PC-3 (cell line): Measurements from ENCODE around the gene SYNE1. TPM values are rescaled to one million over a fixed set of nuclear protein-coding genes. Genes with fewer than 3 reads are reported as not detected.

Experiments used
- ATAC-seq: fragments of 200-7000 bp; cut with Tn5 transposase; 2 replicates; pipeline ENCODE4 v1.9.1; 2020; ENCODE audit warnings: mild to moderate bottlenecking, moderate library complexity
- BruUV-seq: library from RNA; stranded (reverse); fragments of 400-500 nt; replicated peaks from 2 replicates; lab custom pipeline; 2021; lab: Mats Ljungman, UMichigan
- CTCF ChIA-PET: fragments of 300-600 bp; sonication (Branson Sonifier 250); formaldehyde crosslinking; loops from one replicate; lab custom pipeline; 2022; ENCODE audit warnings: antibody characterized with exemption; lab: Charles Lee
- POLR2A ChIA-PET: fragments of 300-600 bp; sonication (Branson Sonifier 250); formaldehyde crosslinking; loops from one replicate; lab custom pipeline; 2022; ENCODE audit warnings: antibody characterized with exemption; ENCODE audit not compliant: unreplicated experiment; lab: Charles Lee
- DNase-seq: peaks from one replicate; pipeline ENCODE4 v3.0.0-alpha.2; 2015
- H2AFZ ChIP-seq: fragments of 300-600 bp; sonication (generic); 2 replicates; pipeline ENCODE4 v1.6.0; 2016; ENCODE audit warnings: antibody characterized with exemption, low read length
- H3F3A ChIP-seq: fragments of 300-600 bp; sonication (generic); one replicate; pipeline ENCODE4 v1.6.0; 2017; ENCODE audit warnings: antibody characterized with exemption, low read length, control low read depth, mild to moderate bottlenecking; ENCODE audit not compliant: unreplicated experiment
- H3K27ac ChIP-seq: fragments of 300-600 bp; sonication (generic); 2 replicates; pipeline ENCODE4 v1.5.1; 2016; ENCODE audit warnings: mild to moderate bottlenecking, low read length
- H3K27me3 ChIP-seq: fragments of 300-600 bp; sonication (generic); 2 replicates; pipeline ENCODE4 v1.6.1; 2016; ENCODE audit warnings: low read length, mixed read lengths
- H3K36me3 ChIP-seq: fragments of 300-600 bp; sonication (generic); 2 replicates; pipeline ENCODE4 v1.6.1; 2016; ENCODE audit warnings: low read depth, mixed run types, low read length, mixed read lengths
- H3K4me1 ChIP-seq: fragments of 300-600 bp; sonication (generic); 2 replicates; pipeline ENCODE4 v1.5.1; 2016; ENCODE audit warnings: low read length; ENCODE audit not compliant: insufficient read depth
- H3K4me2 ChIP-seq: fragments of 300-600 bp; sonication (generic); 2 replicates; pipeline ENCODE4 v1.6.0; 2016; ENCODE audit warnings: low read length
- H3K4me3 ChIP-seq: fragments of 300-600 bp; sonication (generic); 2 replicates; pipeline ENCODE4 v1.5.1; 2016; ENCODE audit warnings: mild to moderate bottlenecking, low read length, mixed read lengths
- H3K79me2 ChIP-seq: fragments of 300-600 bp; sonication (generic); 2 replicates; pipeline ENCODE4 v1.6.1; 2017; ENCODE audit warnings: low read length, mixed read lengths
- H3K9ac ChIP-seq: fragments of 300-600 bp; sonication (generic); 2 replicates; pipeline ENCODE4 v1.6.0; 2016; ENCODE audit warnings: mild to moderate bottlenecking, low read length
- H3K9me2 ChIP-seq: fragments of 300-600 bp; sonication (generic); replicated peaks from 2 replicates; pipeline ENCODE4 v1.6.1; 2016; ENCODE audit warnings: mixed run types, low read length, mixed read lengths
- H3K9me3 ChIP-seq: fragments of 300-600 bp; sonication (generic); 2 replicates; pipeline ENCODE4 v1.6.1; 2016; ENCODE audit warnings: low read length, mixed read lengths
- H4K20me1 ChIP-seq: fragments of 300-600 bp; sonication (generic); 2 replicates; pipeline ENCODE4 v1.6.1; 2016; ENCODE audit warnings: low read length, mixed read lengths
- EZH2 ChIP-seq: fragments of 300-600 bp; sonication (generic); IDR thresholded peaks from one replicate; pipeline ENCODE4 v1.6.1; 2017; ENCODE audit warnings: antibody characterized with exemption, mild to moderate bottlenecking, low read length; ENCODE audit not compliant: unreplicated experiment
- EZH2phosphoT487 ChIP-seq: fragments of 300-600 bp; sonication (generic); IDR thresholded peaks from 2 replicates; pipeline ENCODE4 v1.6.1; 2018; ENCODE audit warnings: mild to moderate bottlenecking, antibody characterized with exemption, low read length, borderline replicate concordance
- intact Hi-C: fragments of 100-400 bp; cut with micrococcal nuclease; formaldehyde crosslinking; loops from 2 replicates; pipeline ENCODE4 v1.9.0; 2023
- total RNA-seq: library from RNA; depleted of rRNA; stranded (reverse); fragments of >200 nt; gene quantifications from 2 replicates; pipeline ENCODE4 v1.2.3, GENCODE V29; 2014
- TF ChIP-seq, protein P1 (sequence below): fragments of 300-600 bp; sonication (generic); conservative IDR thresholded peaks from 2 replicates; pipeline ENCODE4 v1.5.1; 2017; ENCODE audit warnings: antibody characterized with exemption, low read depth, mild to moderate bottlenecking, low read length

The SYNE1 gene
- total RNA-seq, 1 experiment from 2014 or later = 16.7 TPM

DNA sequence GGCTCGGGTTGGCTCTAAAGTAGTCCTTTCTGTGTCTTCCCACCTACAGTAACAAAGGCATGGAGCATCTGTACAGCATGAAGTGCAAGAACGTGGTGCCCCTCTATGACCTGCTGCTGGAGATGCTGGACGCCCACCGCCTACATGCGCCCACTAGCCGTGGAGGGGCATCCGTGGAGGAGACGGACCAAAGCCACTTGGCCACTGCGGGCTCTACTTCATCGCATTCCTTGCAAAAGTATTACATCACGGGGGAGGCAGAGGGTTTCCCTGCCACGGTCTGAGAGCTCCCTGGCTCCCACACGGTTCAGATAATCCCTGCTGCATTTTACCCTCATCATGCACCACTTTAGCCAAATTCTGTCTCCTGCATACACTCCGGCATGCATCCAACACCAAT lies 538.5 kb downstream of the SYNE1 start:
- no peaks in the 10 kb centered on the region for H4K20me1 ChIP-seq
- intact Hi-C loops = loop anchor here (5.0 kb wide), 1 partner anchor 104 kb away; no protein-coding TSS in a partner anchor
- H3K4me2 ChIP-seq = no peak overlapping the region
- no peak overlapping the region for H3K27ac ChIP-seq
- DNase-seq (no peak), ATAC-seq (no peak)
- H3K9me2 ChIP-seq = no peaks in the 10 kb centered on the region
- H3K9me3 ChIP-seq = no peaks in the 10 kb centered on the region
- H3F3A ChIP-seq = no peaks in the 10 kb centered on the region
- no peaks in the 10 kb centered on the region for H3K27me3 ChIP-seq
- CTCF ChIA-PET = no interaction called here
- no peaks in the 10 kb centered on the region for H3K79me2 ChIP-seq
- peaks cover 49% of the 10 kb centered on the region for H3K4me1 ChIP-seq
- BruUV-seq = no TSS peak
- TF ChIP-seq, protein P1, sequence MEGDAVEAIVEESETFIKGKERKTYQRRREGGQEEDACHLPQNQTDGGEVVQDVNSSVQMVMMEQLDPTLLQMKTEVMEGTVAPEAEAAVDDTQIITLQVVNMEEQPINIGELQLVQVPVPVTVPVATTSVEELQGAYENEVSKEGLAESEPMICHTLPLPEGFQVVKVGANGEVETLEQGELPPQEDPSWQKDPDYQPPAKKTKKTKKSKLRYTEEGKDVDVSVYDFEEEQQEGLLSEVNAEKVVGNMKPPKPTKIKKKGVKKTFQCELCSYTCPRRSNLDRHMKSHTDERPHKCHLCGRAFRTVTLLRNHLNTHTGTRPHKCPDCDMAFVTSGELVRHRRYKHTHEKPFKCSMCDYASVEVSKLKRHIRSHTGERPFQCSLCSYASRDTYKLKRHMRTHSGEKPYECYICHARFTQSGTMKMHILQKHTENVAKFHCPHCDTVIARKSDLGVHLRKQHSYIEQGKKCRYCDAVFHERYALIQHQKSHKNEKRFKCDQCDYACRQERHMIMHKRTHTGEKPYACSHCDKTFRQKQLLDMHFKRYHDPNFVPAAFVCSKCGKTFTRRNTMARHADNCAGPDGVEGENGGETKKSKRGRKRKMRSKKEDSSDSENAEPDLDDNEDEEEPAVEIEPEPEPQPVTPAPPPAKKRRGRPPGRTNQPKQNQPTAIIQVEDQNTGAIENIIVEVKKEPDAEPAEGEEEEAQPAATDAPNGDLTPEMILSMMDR = no peak
- no peak overlapping the region for H3K9ac ChIP-seq
- H2AFZ ChIP-seq = no peak overlapping the region
- no peaks in the 10 kb centered on the region for H3K36me3 ChIP-seq
- POLR2A ChIA-PET = no interaction called here
- H3K4me3 ChIP-seq = no peak overlapping the region

DNA sequence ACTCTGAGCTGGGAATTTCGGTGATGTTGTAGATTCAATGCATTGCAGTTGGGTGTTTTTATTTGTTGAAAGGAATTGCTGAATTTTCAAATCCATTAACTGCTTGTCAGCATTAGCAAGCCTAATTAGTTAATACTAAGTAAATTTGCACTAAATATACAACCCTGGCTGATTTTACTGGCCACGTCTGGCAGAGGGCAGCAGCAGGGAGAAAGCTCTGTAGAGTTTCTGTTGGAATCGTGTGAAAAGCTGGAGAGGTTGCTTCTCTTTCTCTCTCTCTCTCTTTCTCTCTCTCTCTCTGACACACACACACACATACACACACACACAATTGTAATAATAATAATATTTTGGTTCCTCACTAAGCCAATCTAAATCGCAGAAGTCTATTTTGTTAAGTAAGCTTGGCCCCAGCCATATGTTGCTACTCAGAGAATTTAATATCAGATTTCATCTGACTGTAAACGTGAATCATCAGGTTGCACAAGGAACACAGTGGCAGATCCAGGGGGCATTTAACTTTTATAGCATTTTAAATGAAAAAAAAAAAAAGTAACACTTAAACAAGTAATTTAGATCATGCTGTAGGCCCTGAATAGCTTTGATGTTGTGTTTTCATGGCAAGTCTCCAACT lies 540.2 kb downstream of the SYNE1 start:
- intact Hi-C loops = loop anchor here (1.0 to 5.0 kb wide), 2 partner anchors 27 to 105 kb away; no protein-coding TSS in a partner anchor
- no peaks in the 10 kb centered on the region for H4K20me1 ChIP-seq
- H3K27me3 ChIP-seq = no peaks in the 10 kb centered on the region
- H3K4me3 ChIP-seq = no peak overlapping the region
- H3K4me1 ChIP-seq = peaks cover 57% of the 10 kb centered on the region
- H3K27ac ChIP-seq = peak overlapping the region; percentile 60
- peak; percentile 67 for DNase-seq
- TF ChIP-seq EZH2 (no peak), EZH2phosphoT487 (no peak)
- TF ChIP-seq, protein P1 = no peak; the same call in 1 of the 2 replicates
- peak overlapping the region; percentile 66 for H2AFZ ChIP-seq
- no peaks in the 10 kb centered on the region for H3F3A ChIP-seq
- no peak overlapping the region for H3K9ac ChIP-seq
- H3K36me3 ChIP-seq = no peaks in the 10 kb centered on the region
- ATAC-seq = peak; percentile 57; the same call in 1 of the 2 replicates
- no TSS peak for BruUV-seq
- H3K9me2 ChIP-seq = no peaks in the 10 kb centered on the region
- no peaks in the 10 kb centered on the region for H3K9me3 ChIP-seq
- peak overlapping the region; percentile 72 for H3K4me2 ChIP-seq
- POLR2A ChIA-PET = no interaction called here
- CTCF ChIA-PET = interaction anchor here (0.6 to 0.8 kb wide), 2 partner anchors 27 to 1639 kb away, joined by 3 to 4 read pairs; no protein-coding TSS in a partner anchor
- H3K79me2 ChIP-seq = no peaks in the 10 kb centered on the region

DNA sequence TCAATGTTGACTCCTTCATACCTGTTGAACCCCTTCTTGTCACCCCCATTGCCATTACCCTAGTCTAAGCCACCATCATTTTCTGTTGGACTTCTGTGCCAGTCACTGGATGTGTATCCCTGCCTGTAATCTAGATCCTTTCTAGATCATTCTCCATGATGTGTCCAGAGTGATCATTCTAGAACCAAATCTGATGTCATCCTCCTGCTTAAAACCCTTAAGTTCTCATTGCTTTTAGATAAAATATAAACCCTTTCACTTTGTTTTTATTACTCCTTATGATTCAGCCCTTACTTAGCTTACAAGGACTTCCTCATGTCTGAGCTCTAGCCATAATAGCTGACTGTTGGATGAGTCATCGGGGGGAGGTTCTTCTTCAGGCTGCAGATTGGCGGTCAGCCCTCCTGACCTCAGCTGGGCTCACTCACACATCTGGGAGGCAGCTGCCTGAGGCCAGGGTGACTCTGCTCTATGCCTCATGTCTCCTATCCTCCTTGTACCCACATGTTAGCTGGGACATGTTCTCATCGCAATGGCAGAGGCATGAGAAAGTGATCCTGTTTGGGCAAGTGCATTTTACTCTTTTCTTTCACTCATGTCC lies 542.1 kb downstream of the SYNE1 start:
- no TSS peak for BruUV-seq
- H2AFZ ChIP-seq = no peak overlapping the region
- no peaks in the 10 kb centered on the region for H3K36me3 ChIP-seq
- H3K79me2 ChIP-seq = no peaks in the 10 kb centered on the region
- no peaks in the 10 kb centered on the region for H3K27me3 ChIP-seq
- CTCF ChIA-PET = interaction anchor here (0.5 kb wide), 1 partner anchor 22 kb away, joined by 3 read pairs; no protein-coding TSS in a partner anchor
- no peaks in the 10 kb centered on the region for H3K9me3 ChIP-seq
- peak; percentile 81 for ATAC-seq
- H3K9ac ChIP-seq = no peak overlapping the region
- DNase-seq = peak; percentile 94
- H3K9me2 ChIP-seq = no peaks in the 10 kb centered on the region
- TF ChIP-seq EZH2phosphoT487 = no peak
- TF ChIP-seq EZH2 = no peak
- TF ChIP-seq, protein P1 = no peak
- intact Hi-C loops = loop anchor here (5.0 kb wide), 1 partner anchor 107 kb away; no protein-coding TSS in a partner anchor
- H3F3A ChIP-seq = no peaks in the 10 kb centered on the region
- H3K27ac ChIP-seq = peak overlapping the region; percentile 58
- no peak overlapping the region for H3K4me3 ChIP-seq
- peaks cover 66% of the 10 kb centered on the region for H3K4me1 ChIP-seq
- no peaks in the 10 kb centered on the region for H4K20me1 ChIP-seq
- POLR2A ChIA-PET = interaction anchor here (0.6 kb wide), 1 partner anchor 15 kb away, joined by 16 read pairs; no protein-coding TSS in a partner anchor
- peak overlapping the region; percentile 5; the same call in 1 of the 2 replicates for H3K4me2 ChIP-seq
